ENCODE data around the gene TMEM272. TPM values are rescaled to one million over a fixed set of nuclear protein-coding genes. Genes with fewer than 3 reads are reported as not detected.
A peak's percentile ranks its signal among the peaks of the same experiment; 100 is the strongest.

Gene TMEM272
- total and polyA plus RNA-seq, 2 experiments from 2014 or later: 0.11 to 0.76 TPM

GRCh38 chr13:51858433-51859247 is 13.7 kb upstream of the TMEM272 start:
- Histone ChIP-seq H3K36me3 (ENCODE audit: insufficient read depth) (no peaks in the 10 kb centered on the region), H4K20me1 (replicated peaks; ENCODE audit: insufficient read depth) (no peaks in the 10 kb centered on the region), H3K4me1 (ENCODE audit: insufficient read depth) (peaks cover 3% of the 10 kb centered on the region; the same call in 1 of the 2 replicates), H3K4me2 (peak overlapping the region; percentile 42; the same call in 1 of the 2 replicates), H3K27me3 (ENCODE audit: insufficient read depth) (no peaks in the 10 kb centered on the region), H2AFZ (peak overlapping the region; percentile 18), H3F3A (replicated peaks; ENCODE audit: low read depth) (no peaks in the 10 kb centered on the region), H3K27ac (ENCODE audit: low read depth) (no peak overlapping the region), H3K79me2 (replicated peaks; ENCODE audit: insufficient read depth) (no peaks in the 10 kb centered on the region), H3K9me2 (ENCODE audit: insufficient read depth) (no peaks in the 10 kb centered on the region), H3K4me3 (no peak overlapping the region)
- H3K4me3 Mint-ChIP-seq: no peak overlapping the region
- H3K36me3 Mint-ChIP-seq (ENCODE audit: low read depth): no peaks in the 10 kb centered on the region
- H3K9me3 Mint-ChIP-seq: no peaks in the 10 kb centered on the region
- TF ChIP-seq CTCF (conservative IDR thresholded peaks at IDR 0.05; ENCODE audit: low read depth in 2 of 2) (no peak), CREB1 (CRISPR knock-in tag; IDR thresholded peaks at IDR 0.05; ENCODE audit: low read depth) (no peak), STAT1 (IDR thresholded peaks at IDR 0.05; ENCODE audit: unreplicated experiment) (no peak), ZNF331 (CRISPR knock-in tag; IDR thresholded peaks at IDR 0.05; ENCODE audit: low read depth) (no peak), EZH2phosphoT487 (IDR thresholded peaks at IDR 0.05; ENCODE audit: unreplicated experiment) (no peak), NANOG (IDR thresholded peaks at IDR 0.05; ENCODE audit: borderline replicate concordance) (no peak), REST (IDR thresholded peaks at IDR 0.05; ENCODE audit: unreplicated experiment) (no peak), ZNF114 (CRISPR knock-in tag; IDR thresholded peaks at IDR 0.05) (no peak), POLR2AphosphoS5 (IDR thresholded peaks at IDR 0.05; ENCODE audit: low read depth) (no peak), ETS1 (IDR thresholded peaks at IDR 0.05) (no peak)
- peak; percentile 38 for DNase-seq (ENCODE audit: low spot score)
- H3K4me1 Mint-ChIP-seq: peaks cover 11% of the 10 kb centered on the region; the same call in 2 of the 3 replicates
- no peak overlapping the region for H3K27ac Mint-ChIP-seq
- no peaks in the 10 kb centered on the region for H3K27me3 Mint-ChIP-seq (ENCODE audit: insufficient read depth, low read depth, poor library complexity)
- peak; percentile 91 for ATAC-seq

Data from GM23338 (cell line).